Measurements from ENCODE around the gene DENND4A.
"Not testable (repeated sequence)": the region's sequence is repeated elsewhere in the genome, so short reads cannot be mapped to it uniquely, and the experiment has no call there.

Gene DENND4A

DNA sequence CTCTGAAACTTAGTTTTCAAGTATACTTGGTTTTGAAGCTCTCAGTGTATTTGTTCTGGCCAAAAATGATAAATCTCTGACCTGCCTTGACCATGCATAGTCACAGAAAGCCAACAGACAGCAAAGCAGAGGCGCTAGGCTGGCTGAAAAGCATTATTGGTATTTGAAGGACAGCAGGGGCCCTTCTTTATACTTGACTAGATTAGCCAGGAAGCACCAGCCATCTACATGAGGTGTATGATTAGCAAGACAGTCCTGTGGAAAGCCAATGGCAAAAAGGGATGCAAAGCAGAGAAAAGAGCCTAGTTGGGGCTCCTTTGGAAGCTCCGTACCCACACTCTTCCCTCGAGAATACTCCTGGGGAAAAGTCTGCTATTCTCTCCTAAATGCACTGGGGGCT is 162.5 kb downstream of the DENND4A start:
- DNase-seq = no peak

DNA sequence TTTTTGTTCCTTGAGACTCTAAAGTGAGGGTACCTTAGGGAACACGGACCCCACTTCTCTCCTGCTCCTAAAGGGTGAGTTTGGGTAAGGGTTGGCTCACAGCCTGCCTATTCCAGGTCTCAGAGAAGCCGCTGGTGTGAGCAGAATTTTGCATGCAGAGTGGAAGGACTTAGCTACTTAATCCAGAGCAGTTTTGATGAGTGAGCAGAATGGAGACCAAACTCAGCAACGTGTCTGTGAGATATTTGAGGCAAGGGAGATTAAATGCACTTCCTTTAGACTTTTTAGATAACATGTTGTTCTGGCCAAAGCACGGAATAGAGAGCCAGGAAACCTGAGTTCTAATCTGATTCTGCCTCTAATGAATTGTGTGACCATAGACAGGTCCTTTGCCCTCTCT is 165.2 kb downstream of the DENND4A start:
- no peak for DNase-seq

DNA sequence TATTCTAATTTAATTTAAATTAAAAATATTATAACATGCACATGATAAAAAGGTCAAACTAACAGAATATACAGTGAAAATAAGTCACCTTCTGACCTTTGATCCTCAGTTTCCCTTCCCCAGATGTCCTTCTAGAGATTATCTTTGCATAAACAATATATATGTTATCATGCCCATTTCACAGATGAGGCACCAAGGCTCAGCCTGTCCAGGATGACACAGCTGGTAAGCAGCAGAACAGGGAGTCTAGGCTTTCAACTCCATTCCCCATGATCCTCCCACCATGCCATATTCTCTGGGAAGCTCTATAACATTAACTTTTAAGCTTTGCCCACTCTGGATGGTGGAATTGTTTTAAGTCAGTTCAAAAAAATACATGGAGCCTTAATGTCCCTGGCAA is 169.0 kb downstream of the DENND4A start:
- DNase-seq = no peak

DNA sequence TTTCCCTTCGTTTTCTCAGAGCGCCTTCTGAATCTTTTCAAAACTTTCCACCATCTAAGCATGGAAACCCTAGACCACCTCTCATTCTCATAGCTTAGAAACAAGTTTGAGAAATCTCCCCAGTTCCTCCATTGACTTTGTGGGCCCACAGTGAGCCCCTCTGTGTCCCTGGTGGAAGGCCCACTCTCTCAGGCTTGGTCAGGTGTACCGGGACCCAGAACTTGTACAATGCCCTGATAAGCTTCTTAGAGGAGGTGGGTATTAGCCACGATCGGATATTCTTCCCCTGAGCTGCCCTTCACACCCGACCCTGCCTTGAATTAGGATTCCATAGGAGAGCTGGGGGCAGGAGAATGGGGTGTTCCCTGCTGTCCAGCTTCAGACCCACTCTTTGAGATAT is 170.5 kb downstream of the DENND4A start, which contains the start of gene SLC24A1:
TSS of gene SLC24A1 (plus strand) at position 301 of the 400 bp plus-strand sequence. CDS start 2,143 bp downstream, outside the sequence.
- DNase-seq = no peak

DNA sequence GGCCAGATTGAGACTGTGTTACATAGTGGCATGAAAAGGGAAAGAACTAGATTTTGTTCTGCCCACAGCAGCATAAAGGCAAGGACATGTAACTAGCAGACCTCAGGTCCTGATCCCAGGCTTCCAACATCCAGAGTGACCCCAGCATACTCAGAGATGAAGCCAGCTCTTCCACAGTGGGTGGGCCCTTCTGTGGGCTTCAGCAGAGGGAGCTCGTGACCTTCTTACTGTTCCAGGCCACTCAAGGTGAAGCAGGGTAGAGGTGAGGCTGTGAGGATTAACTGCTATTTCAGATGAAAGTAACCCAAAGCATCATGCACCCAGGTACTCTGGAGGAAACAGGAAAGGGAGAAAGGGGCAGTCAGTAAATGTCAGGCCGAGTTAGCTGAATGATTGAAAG is 171.3 kb downstream of the DENND4A start:
- no peak for DNase-seq

DNA sequence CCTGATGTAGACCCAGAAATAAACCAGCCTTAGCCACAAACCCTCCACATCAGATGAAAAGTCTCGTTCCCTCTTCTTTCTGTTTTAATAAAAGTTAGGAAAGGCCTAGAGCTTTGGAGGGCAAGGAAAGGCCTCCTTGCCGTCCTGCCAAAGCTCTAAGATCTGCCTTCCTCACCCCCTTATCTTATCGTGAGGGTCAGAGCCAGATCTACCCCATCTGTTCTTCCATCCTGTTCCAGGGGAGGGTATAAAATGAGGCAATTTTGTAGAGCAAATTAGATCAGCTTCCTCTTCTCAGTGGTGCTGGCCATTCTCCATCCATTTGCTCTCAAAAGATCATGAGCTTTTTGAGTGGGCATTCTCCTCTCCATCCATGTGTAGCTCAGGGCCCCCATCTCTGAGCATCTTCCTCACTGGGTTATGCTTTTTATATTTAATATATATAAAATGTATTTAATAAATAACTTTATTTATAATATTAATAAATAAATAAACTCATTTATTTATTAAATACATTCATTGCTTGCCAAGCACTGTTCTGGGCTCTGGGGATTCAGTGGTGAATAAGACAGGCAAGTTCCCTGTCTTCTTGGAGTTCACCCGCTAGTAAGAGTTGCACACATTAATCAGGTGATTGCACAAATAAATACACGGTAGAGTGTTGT is 172.3 kb downstream of the DENND4A start:
- no peak for DNase-seq

DNA sequence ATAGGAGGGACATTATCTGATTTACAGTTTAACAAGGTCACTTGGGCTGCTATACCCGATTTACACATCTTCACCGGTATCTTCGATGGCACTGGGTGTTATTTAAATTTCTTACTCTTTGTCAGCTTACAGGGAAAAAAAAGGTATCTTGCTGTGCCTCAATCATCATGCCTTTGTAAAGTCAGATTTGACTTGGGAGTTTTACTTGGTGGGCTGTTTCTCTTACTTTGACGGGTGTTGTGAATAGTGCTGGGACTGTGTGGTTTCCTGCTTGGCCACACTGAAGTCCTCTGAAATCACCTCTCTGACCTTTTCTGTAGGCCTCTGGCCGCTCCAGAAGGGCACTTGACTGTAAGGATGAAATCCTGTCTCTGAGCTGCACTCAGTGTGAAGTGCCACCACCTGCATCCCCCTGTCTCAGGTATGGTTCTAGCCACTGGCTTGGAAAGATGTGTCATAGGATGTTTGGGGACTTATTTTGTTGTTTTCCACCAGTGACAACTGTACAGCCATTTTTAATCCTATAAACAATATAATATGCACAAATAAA is 173.5 kb downstream of the DENND4A start:
- DNase-seq = no peak

DNA sequence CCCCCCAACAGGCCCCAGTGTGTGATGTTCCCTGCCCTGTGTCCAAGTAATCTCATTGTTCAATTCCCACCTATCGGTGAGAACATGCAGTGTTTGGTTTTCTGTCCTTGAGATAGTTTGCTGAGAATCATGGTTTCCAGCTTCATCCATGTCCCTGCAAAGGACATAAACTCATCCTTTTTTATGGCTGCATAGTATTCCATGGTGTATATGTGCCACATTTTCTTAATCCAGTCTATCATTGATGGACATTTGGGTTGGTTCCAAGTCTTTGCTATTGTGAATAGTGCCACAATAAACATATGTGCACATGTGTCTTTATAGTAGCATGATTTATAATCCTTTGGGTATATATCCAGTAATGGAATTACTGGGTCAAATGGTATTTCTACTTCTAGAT is 176.2 kb downstream of the DENND4A start:
- not testable (repeated sequence) for DNase-seq

DNA sequence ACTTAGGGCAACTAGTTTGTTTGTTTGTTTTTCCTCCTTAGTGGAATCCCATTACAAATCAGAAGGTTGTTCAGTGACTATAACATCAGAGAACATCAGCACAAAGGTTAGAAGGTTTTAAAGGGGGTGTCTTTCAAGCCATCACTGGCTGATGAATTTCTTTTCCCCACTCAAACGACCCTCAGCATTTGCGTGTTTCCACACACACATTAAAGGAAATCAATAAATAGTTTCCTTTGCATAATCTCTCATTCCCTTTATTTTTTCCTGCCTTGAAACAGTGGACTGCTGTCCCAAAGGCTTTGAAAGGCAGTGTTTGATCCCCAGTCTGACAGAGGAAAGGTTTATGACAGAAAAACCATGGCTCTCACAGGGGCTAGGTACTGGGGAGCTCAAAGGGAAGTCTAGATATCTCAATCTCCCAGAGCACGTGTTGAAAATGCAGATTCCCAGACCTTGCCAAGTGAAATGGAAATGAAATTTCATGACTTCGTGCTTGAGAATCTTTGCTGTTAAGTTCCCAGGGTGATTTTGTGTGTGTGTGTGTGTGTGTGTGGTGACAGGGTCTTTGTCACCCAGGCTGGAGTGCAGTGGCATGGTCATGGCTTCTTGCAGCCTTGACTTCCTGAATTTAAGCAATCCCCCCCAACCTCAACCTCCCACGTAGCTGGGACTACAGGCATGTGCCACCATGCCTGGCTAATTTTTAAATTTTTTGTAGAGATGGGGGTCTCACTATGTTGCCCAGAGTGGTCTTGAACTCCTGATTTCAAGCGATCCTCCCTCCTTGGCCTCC is 178.9 kb downstream of the DENND4A start:
- DNase-seq = no peak

DNA sequence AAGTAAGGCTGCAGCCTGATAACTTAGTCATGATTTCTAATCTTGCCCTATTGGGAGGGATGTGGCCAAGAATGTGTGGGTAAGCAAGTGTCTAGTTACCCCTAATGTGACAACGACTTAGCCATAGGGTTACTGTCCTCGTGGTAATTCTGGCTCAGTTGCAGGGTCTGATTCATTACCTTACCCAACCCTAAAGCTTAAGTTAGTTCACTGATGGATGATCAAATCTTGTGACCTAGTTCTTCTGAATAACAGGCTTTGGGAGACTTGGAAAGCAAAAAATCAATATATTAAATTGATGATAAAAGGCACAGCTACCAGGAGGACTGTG is 179.5 kb downstream of the DENND4A start:
- no peak for DNase-seq

DNA sequence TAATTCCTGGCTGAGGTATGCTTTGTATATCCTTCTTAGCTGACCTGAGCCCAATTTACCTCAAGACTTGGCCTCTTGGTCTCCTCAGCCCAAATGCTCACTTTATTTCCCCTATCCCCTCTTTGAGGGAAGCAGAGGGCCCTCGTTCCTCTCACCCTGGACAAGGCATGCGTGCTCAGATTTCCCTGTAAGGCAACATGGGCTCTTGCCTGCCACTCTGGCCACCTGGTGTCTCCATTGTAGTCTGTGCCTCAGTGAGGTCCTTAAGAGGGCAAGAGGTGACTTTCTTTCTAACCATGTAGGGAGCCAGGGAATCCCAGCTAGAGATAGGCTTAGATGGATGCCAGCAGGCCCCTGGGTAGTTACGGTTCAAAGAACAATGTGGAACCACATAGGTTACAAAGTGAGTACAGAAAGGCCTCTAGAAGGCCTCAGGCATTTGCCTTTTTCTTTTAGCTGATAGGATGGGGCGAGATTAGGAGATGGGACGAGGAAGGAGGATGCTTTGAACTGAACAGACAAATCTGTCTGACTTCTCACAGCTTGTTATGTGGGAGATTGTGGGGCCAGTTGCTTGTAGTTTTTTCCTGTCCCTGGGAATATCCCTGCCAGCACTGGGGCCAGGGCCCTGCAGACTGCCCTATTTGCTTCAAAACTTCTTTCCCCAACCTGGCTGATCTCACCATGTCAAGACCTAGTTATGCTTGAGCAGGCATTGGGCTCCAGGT is 180.0 kb downstream of the DENND4A start:
- no peak for DNase-seq

DNA sequence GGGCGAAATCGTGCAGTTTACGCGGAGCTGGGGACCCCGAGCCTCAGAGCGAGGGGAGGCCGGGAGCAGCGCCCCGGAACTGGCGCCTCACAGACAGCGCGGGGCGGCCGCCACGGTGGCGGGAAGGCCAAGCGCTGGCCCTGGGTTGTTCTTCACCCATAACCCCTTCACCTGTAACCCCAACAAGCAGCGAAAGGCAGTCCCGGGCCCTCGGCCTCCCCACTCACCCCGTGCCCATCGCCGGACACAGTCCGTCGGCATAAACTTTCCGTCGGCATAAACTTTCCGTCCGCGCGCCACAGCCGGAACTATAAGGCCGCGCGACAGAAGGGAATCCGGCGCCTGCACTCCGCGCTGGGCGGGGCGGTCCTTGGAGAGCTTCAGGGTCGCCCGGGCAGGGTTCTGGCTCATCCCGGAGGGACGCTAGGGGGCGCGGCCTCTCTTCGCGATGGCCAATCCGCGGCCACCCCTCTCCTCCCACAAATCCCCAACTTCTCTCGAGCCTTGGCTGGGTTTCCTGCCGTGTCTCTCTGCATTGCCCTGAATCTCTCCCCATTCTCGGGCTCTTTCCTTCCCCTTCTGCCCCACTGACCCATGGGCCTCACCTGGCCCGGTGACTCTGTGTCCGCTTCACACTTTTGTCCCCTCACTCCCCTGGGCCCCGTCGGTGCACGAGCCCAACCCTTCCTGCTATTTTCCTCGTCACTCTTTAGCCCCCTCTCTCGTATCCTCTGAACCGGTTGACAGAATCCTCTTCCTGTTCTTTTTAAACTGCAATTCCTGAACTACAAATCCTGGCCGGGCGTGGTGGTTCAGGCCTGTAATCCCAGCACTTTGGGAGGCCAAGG is 181.0 kb downstream of the DENND4A start, which contains the start of gene INTS14:
TSS of gene INTS14 (minus strand) at position 261 of the 848 bp plus-strand sequence. CDS start 3,751 bp downstream, outside the sequence.
- DNase-seq = peak; percentile 98

All from femur (tissue), 1 donor.